Measurements from ENCODE around the gene SUPT3H.

DNA sequence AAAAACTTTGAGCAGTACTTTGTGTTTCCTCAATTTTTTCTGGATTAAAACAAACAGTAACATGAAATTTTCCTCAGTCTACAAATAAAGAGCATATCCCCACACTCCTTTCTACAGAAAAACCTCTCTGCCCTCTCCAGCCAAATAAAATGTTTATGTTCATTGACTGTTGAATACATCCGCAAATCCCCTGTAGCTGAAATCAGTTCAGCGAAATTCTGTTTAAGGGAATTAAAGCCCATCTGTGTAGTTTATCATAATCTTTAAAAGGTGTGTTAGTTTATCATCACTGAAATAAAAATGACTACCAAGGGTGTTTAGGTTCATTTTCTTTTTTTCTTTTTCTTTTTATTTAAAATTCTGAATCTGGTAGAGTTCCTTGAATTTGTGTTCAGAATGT, 207.4 kb downstream of the SUPT3H start:
- TF ChIP-seq, protein P1, sequence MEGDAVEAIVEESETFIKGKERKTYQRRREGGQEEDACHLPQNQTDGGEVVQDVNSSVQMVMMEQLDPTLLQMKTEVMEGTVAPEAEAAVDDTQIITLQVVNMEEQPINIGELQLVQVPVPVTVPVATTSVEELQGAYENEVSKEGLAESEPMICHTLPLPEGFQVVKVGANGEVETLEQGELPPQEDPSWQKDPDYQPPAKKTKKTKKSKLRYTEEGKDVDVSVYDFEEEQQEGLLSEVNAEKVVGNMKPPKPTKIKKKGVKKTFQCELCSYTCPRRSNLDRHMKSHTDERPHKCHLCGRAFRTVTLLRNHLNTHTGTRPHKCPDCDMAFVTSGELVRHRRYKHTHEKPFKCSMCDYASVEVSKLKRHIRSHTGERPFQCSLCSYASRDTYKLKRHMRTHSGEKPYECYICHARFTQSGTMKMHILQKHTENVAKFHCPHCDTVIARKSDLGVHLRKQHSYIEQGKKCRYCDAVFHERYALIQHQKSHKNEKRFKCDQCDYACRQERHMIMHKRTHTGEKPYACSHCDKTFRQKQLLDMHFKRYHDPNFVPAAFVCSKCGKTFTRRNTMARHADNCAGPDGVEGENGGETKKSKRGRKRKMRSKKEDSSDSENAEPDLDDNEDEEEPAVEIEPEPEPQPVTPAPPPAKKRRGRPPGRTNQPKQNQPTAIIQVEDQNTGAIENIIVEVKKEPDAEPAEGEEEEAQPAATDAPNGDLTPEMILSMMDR (IDR thresholded peaks at IDR 0.05): no peak
- TF ChIP-seq POLR2A (IDR thresholded peaks at IDR 0.05) (no peak), POLR2AphosphoS5 (IDR thresholded peaks at IDR 0.05) (no peak)

Data from transverse colon (tissue), 4 donors.